ENCODE measurements around the gene GINS2. TPM values are rescaled to one million over a fixed set of nuclear protein-coding genes. Genes with fewer than 3 reads are reported as not detected.
A peak's percentile ranks its signal among the peaks of the same experiment; 100 is the strongest.

GINS2 gene
- total RNA-seq, 1 donor from 2014 or later = 1.4 TPM

- intact Hi-C loops (cut with DNase I) = no loop called here
- DNase-seq (ENCODE audit: missing footprints) (peak; percentile 80), ATAC-seq (peak; percentile 63)
These were observed 50.7 kb downstream of the GINS2 start for GRCh38 chr16:85637808-85638647.

GRCh38 chr16:85637061-85637807, 51.5 kb downstream of the GINS2 start:
- DNase-seq (ENCODE audit: missing footprints) = no peak
- ATAC-seq = no peak
- intact Hi-C loops (cut with DNase I) = no loop called here

- ATAC-seq (no peak), DNase-seq (ENCODE audit: missing footprints) (no peak)
- intact Hi-C loops (cut with DNase I) = no loop called here
These were observed 52.4 kb downstream of the GINS2 start for GRCh38 chr16:85636234-85636812.

GRCh38 chr16:85635545-85636140, 53.1 kb downstream of the GINS2 start:
- ATAC-seq (no peak), DNase-seq (ENCODE audit: missing footprints) (no peak)
- intact Hi-C loops (cut with DNase I) = no loop called here

- no peak for DNase-seq (ENCODE audit: missing footprints)
- ATAC-seq = no peak
- intact Hi-C loops (cut with DNase I) = no loop called here
These were observed 53.8 kb downstream of the GINS2 start for GRCh38 chr16:85634747-85635544.

- intact Hi-C loops (cut with DNase I) = no loop called here
- no peak for DNase-seq (ENCODE audit: missing footprints)
- ATAC-seq = no peak
These were observed 54.9 kb downstream of the GINS2 start for GRCh38 chr16:85633888-85634287.

- DNase-seq (ENCODE audit: missing footprints) (no peak), ATAC-seq (no peak)
- intact Hi-C loops (cut with DNase I) = no loop called here
These were observed 55.4 kb downstream of the GINS2 start for GRCh38 chr16:85633438-85633743.

- intact Hi-C loops (cut with DNase I) = no loop called here
- DNase-seq (ENCODE audit: missing footprints) (no peak), ATAC-seq (no peak)
These were observed 55.9 kb downstream of the GINS2 start for GRCh38 chr16:85632709-85633437.

GRCh38 chr16:85631802-85632393, 56.9 kb downstream of the GINS2 start:
- intact Hi-C loops (cut with DNase I) = no loop called here
- no peak for ATAC-seq
- DNase-seq (ENCODE audit: missing footprints) = no peak

GRCh38 chr16:85631230-85631629, 57.5 kb downstream of the GINS2 start:
- intact Hi-C loops (cut with DNase I) = no loop called here
- ATAC-seq = no peak
- no peak for DNase-seq (ENCODE audit: missing footprints)

- ATAC-seq (no peak), DNase-seq (ENCODE audit: missing footprints) (no peak)
- intact Hi-C loops (cut with DNase I) = no loop called here
These were observed 58.9 kb downstream of the GINS2 start for GRCh38 chr16:85629853-85630252.

- intact Hi-C loops (cut with DNase I) = no loop called here
- DNase-seq (ENCODE audit: missing footprints) (no peak), ATAC-seq (peak; percentile 59)
These were observed 59.4 kb downstream of the GINS2 start for GRCh38 chr16:85629326-85629725.

GRCh38 chr16:85628645-85629044, 60.1 kb downstream of the GINS2 start:
- intact Hi-C loops (cut with DNase I) = no loop called here
- no peak for ATAC-seq

GRCh38 chr16:85628265-85628556, 60.5 kb downstream of the GINS2 start:
- intact Hi-C loops (cut with DNase I) = no loop called here
- DNase-seq (ENCODE audit: missing footprints) = no peak
- ATAC-seq = no peak

More at GRCh38 chr16:85628645-85629044, 60.1 kb downstream of the GINS2 start:
- DNase-seq (ENCODE audit: missing footprints) = no peak

- ATAC-seq (peak; percentile 75), DNase-seq (ENCODE audit: missing footprints) (no peak)
- intact Hi-C loops (cut with DNase I) = no loop called here
These were observed 61.1 kb downstream of the GINS2 start for GRCh38 chr16:85627526-85628264.

- no peak for ATAC-seq
- intact Hi-C loops (cut with DNase I) = no loop called here
- DNase-seq (ENCODE audit: missing footprints) = no peak
These were observed 61.7 kb downstream of the GINS2 start for GRCh38 chr16:85627089-85627488.
